HepG2 (cell line): ENCODE results near the gene GNL3. TPM values are rescaled to one million over a fixed set of nuclear protein-coding genes. Genes with fewer than 3 reads are reported as not detected.

Experiments used
- KDM4B ChIP-seq: sonication (generic); formaldehyde crosslinking; IDR thresholded peaks from 2 replicates; pipeline ENCODE4 v1.4.0; 2020; ENCODE audit warnings: missing genetic modification reagents
- MED8 ChIP-seq: sonication (generic); formaldehyde crosslinking; IDR thresholded peaks from 2 replicates; pipeline ENCODE4 v1.8.1; 2023; ENCODE audit warnings: mild to moderate bottlenecking, missing genetic modification reagents; ENCODE audit not compliant: insufficient replicate concordance
- RBM22 ChIP-seq: fragments of 200-400 bp; formaldehyde crosslinking; optimal IDR thresholded peaks from 2 replicates; pipeline ENCODE3; 2017; ENCODE audit warnings: mild to moderate bottlenecking, low read length, moderate library complexity
- XRCC5 ChIP-seq: fragments of 200-400 bp; formaldehyde crosslinking; optimal IDR thresholded peaks from 2 replicates; pipeline ENCODE3; 2017; ENCODE audit warnings: mild to moderate bottlenecking, low read length
- ZSCAN29 ChIP-seq: sonication (generic); formaldehyde crosslinking; conservative IDR thresholded peaks from 2 replicates; pipeline ENCODE4 v1.4.0; 2020; ENCODE audit warnings: mild to moderate bottlenecking, missing genetic modification reagents
- polyA plus RNA-seq, 8 experiments: library from polyadenylated mRNA; depleted of rRNA in 3 of 8; stranded (reverse) in 7 of 8; unstranded in 1 of 8; fragments of >200 nt; fragmentation: Illumina TruSeq in 4 of 8; extraction: Trizol in 4 of 8; gene quantifications; 2 replicates each; pipeline versions ENCODE4 v1.2.1 to v1.2.3, GENCODE V29; 2011 to 2016; ENCODE audit warnings: low read depth in 4 of 8, missing spikeins in 1 of 8, mixed read lengths in 1 of 8; ENCODE audit not compliant: insufficient read depth in 1 of 8
- total RNA-seq, 5 experiments: library from RNA; depleted of rRNA; stranded (reverse); fragments of >200 nt; fragmentation: Illumina TruSeq; extraction: Trizol; gene quantifications; 2 replicates each; pipeline ENCODE4 v1.2.3, GENCODE V29; 2016; ENCODE audit warnings: low read depth in 1 of 5
- TF ChIP-seq, protein P1 (sequence below): IDR thresholded peaks from 2 replicates; pipeline ENCODE4 v1.6.1; 2012; ENCODE audit warnings: low read depth, low read length, improper control_type of control experiment
- TF ChIP-seq, protein P2 (sequence below): sonication (generic); formaldehyde crosslinking; IDR thresholded peaks from 2 replicates; pipeline ENCODE4 v1.4.0; 2020; ENCODE audit warnings: mild to moderate bottlenecking, missing genetic modification reagents

The GNL3 gene
- total and polyA plus RNA-seq, 2 of the 13 experiments (the other 11 are each of a cell fraction or from before 2014, with no cell fraction given): 129 to 257 TPM

DNA sequence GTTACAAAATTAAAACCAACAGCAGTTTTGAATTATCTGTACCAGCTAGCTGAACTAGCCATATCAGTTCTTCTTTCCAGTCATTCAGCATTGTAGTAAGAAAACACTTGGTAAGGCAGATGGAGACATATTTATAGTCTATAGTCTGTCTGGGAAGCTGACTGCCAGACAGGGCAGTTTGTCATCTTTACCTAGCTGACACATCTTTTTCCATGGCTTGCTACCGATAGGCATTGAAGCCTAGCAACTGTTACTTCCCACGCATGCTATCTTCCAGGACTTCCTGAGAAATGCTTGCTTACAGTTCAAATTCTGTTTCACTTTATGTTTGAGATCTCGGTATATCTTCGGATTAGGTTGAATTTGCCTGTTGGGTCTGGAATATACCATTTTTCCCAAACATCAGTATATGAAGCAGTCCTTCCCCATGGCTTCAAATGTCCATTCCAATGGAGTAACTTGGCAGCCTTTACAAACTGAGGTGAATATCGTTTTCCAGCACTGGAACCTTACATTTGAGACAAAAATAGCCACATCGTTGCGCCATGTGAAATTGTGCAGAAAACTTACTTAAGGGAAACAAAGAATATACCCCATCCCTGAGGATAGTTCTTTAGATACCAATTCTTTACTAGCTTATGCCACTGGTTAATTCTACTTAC is 8.8 kb downstream of the GNL3 start (continued):
- TF ChIP-seq, protein P1, sequence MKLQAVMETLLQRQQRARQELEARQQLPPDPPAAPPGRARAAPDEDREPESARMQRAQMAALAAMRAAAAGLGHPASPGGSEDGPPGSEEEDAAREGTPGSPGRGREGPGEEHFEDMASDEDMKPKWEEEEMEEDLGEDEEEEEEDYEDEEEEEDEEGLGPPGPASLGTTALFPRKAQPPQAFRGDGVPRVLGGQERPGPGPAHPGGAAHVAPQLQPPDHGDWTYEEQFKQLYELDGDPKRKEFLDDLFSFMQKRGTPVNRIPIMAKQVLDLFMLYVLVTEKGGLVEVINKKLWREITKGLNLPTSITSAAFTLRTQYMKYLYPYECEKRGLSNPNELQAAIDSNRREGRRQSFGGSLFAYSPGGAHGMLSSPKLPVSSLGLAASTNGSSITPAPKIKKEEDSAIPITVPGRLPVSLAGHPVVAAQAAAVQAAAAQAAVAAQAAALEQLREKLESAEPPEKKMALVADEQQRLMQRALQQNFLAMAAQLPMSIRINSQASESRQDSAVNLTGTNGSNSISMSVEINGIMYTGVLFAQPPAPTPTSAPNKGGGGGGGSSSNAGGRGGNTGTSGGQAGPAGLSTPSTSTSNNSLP: no peak
- TF ChIP-seq RBM22: peak; percentile 75
- TF ChIP-seq, protein P2, sequence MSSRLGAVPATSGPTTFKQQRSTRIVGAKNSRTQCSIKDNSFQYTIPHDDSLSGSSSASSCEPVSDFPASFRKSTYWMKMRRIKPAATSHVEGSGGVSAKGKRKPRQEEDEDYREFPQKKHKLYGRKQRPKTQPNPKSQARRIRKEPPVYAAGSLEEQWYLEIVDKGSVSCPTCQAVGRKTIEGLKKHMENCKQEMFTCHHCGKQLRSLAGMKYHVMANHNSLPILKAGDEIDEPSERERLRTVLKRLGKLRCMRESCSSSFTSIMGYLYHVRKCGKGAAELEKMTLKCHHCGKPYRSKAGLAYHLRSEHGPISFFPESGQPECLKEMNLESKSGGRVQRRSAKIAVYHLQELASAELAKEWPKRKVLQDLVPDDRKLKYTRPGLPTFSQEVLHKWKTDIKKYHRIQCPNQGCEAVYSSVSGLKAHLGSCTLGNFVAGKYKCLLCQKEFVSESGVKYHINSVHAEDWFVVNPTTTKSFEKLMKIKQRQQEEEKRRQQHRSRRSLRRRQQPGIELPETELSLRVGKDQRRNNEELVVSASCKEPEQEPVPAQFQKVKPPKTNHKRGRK (CRISPR knock-in tag): no peak
- no peak for TF ChIP-seq KDM4B (CRISPR knock-in tag)
- TF ChIP-seq MED8 (CRISPR knock-in tag): no peak
- no peak for TF ChIP-seq XRCC5
- no peak for TF ChIP-seq ZSCAN29
